ACC112 (cell line): ENCODE results near the gene RAB11A.
A peak's percentile ranks its signal among the peaks of the same experiment; 100 is the strongest.
"Not testable (repeated sequence)": the region's sequence is repeated elsewhere in the genome, so short reads cannot be mapped to it uniquely, and the experiment has no call there.

ENCODE experiments used
- H2AFZ ChIP-seq: fragments of 200-600 bp; sonication (generic); one replicate; pipeline ENCODE4 v1.6.0; 2017; ENCODE audit warnings: antibody characterized with exemption, low read length; ENCODE audit not compliant: unreplicated experiment
- H3K27ac ChIP-seq: fragments of 200-600 bp; sonication (generic); 2 replicates; pipeline ENCODE4 v1.5.1; 2014; ENCODE audit warnings: low read depth, mild to moderate bottlenecking, antibody characterized with exemption, low read length, moderate library complexity
- H3K27me3 ChIP-seq: fragments of 200-600 bp; sonication (generic); 2 replicates; pipeline ENCODE4 v1.6.1; 2014; ENCODE audit warnings: mild to moderate bottlenecking, antibody characterized with exemption, low read length, moderate library complexity, mixed read lengths; ENCODE audit not compliant: insufficient read depth
- H3K36me3 ChIP-seq: fragments of 200-600 bp; sonication (generic); 2 replicates; pipeline ENCODE4 v1.6.1; 2016; ENCODE audit warnings: mild to moderate bottlenecking, antibody characterized with exemption, low read length, moderate library complexity, mixed read lengths; ENCODE audit not compliant: insufficient read depth
- H3K4me1 ChIP-seq: fragments of 200-600 bp; sonication (generic); one replicate; pipeline ENCODE4 v1.6.1; 2016; ENCODE audit warnings: low read length, mixed read lengths; ENCODE audit not compliant: insufficient read depth, unreplicated experiment, control insufficient read depth
- H3K4me3 ChIP-seq: fragments of 200-600 bp; sonication (generic); 2 replicates; pipeline ENCODE4 v1.5.1; 2014; ENCODE audit warnings: mild to moderate bottlenecking, low read depth, low read length
- H3K79me2 ChIP-seq: fragments of 200-600 bp; sonication (generic); one replicate; pipeline ENCODE4 v1.6.0; 2016; ENCODE audit warnings: low read length; ENCODE audit not compliant: control insufficient read depth, unreplicated experiment, insufficient read depth

The RAB11A gene

GRCh38 chr15:65847989-65848388 is 21.3 kb upstream of the RAB11A start:
- peaks cover 4% of the 10 kb centered on the region for H3K4me1 ChIP-seq
- no peak overlapping the region for H2AFZ ChIP-seq
- no peaks in the 10 kb centered on the region for H3K36me3 ChIP-seq
- no peaks in the 10 kb centered on the region for H3K79me2 ChIP-seq
- no peak overlapping the region for H3K4me3 ChIP-seq
- no peaks in the 10 kb centered on the region for H3K27me3 ChIP-seq
- no peak overlapping the region for H3K27ac ChIP-seq

GRCh38 chr15:65851981-65852380 is 17.3 kb upstream of the RAB11A start:
- Histone ChIP-seq H2AFZ (no peak overlapping the region), H3K4me3 (no peak overlapping the region), H3K27me3 (no peaks in the 10 kb centered on the region)

GRCh38 chr15:65856821-65857455 is 12.4 kb upstream of the RAB11A start:
- Histone ChIP-seq H3K4me3 (no peak overlapping the region), H3K36me3 (no peaks in the 10 kb centered on the region), H2AFZ (no peak overlapping the region), H3K27me3 (no peaks in the 10 kb centered on the region), H3K4me1 (peaks cover 3% of the 10 kb centered on the region), H3K27ac (no peak overlapping the region), H3K79me2 (no peaks in the 10 kb centered on the region)

More at GRCh38 chr15:65851981-65852380, 17.3 kb upstream of the RAB11A start:
- no peak overlapping the region for H3K27ac ChIP-seq
- H3K4me1 ChIP-seq = peaks cover 4% of the 10 kb centered on the region
- H3K36me3 ChIP-seq = no peaks in the 10 kb centered on the region
- no peaks in the 10 kb centered on the region for H3K79me2 ChIP-seq

- no peak overlapping the region for H3K4me3 ChIP-seq
- H3K79me2 ChIP-seq = no peaks in the 10 kb centered on the region
- no peak overlapping the region for H3K27ac ChIP-seq
- H3K27me3 ChIP-seq = no peaks in the 10 kb centered on the region
- H3K36me3 ChIP-seq = no peaks in the 10 kb centered on the region
- H2AFZ ChIP-seq = no peak overlapping the region
- H3K4me1 ChIP-seq = no peaks in the 10 kb centered on the region
These were observed 11.4 kb upstream of the RAB11A start for GRCh38 chr15:65857718-65858402.

GRCh38 chr15:65862682-65863081 is 6.6 kb upstream of the RAB11A start:
- H3K36me3 ChIP-seq = no peaks in the 10 kb centered on the region
- H3K79me2 ChIP-seq = no peaks in the 10 kb centered on the region
- H3K4me3 ChIP-seq = no peak overlapping the region
- no peaks in the 10 kb centered on the region for H3K27me3 ChIP-seq
- no peak overlapping the region for H2AFZ ChIP-seq
- no peak overlapping the region for H3K27ac ChIP-seq
- no peaks in the 10 kb centered on the region for H3K4me1 ChIP-seq

- H2AFZ ChIP-seq = no peak overlapping the region
- no peak overlapping the region for H3K4me3 ChIP-seq
- H3K79me2 ChIP-seq = no peaks in the 10 kb centered on the region
- no peak overlapping the region for H3K27ac ChIP-seq
- no peaks in the 10 kb centered on the region for H3K27me3 ChIP-seq
- H3K36me3 ChIP-seq = no peaks in the 10 kb centered on the region
- H3K4me1 ChIP-seq = no peaks in the 10 kb centered on the region
These were observed 6.2 kb upstream of the RAB11A start for GRCh38 chr15:65863106-65863505.

GRCh38 chr15:65867244-65867643 is 2.0 kb upstream of the RAB11A start:
- Histone ChIP-seq H3K36me3 (no peaks in the 10 kb centered on the region), H3K79me2 (peaks cover 29% of the 10 kb centered on the region), H3K27me3 (no peaks in the 10 kb centered on the region), H2AFZ (no peak overlapping the region), H3K4me1 (peaks cover 3% of the 10 kb centered on the region), H3K4me3 (no peak overlapping the region), H3K27ac (no peak overlapping the region)

- H3K27me3 ChIP-seq, H3K4me3 ChIP-seq, H3K27ac ChIP-seq, H2AFZ ChIP-seq, H3K36me3 ChIP-seq: not testable (repeated sequence)
- Histone ChIP-seq H3K4me1 (peaks cover 10% of the 10 kb centered on the region), H3K79me2 (peaks cover 35% of the 10 kb centered on the region)
These were observed 1.4 kb upstream of the RAB11A start for GRCh38 chr15:65867933-65868332.

- Histone ChIP-seq H3K79me2 (peaks cover 43% of the 10 kb centered on the region), H3K36me3 (no peaks in the 10 kb centered on the region), H3K27me3 (no peaks in the 10 kb centered on the region), H3K4me3 (peak overlapping the region; percentile 100), H2AFZ (no peak overlapping the region), H3K27ac (peak overlapping the region; percentile 91), H3K4me1 (peaks cover 11% of the 10 kb centered on the region)
These were observed 655 bp upstream of the RAB11A start for GRCh38 chr15:65868546-65869125.

GRCh38 chr15:65869954-65870871 is 922 bp downstream of the RAB11A start:
- no peaks in the 10 kb centered on the region for H3K27me3 ChIP-seq
- peak overlapping the region; percentile 91 for H3K27ac ChIP-seq
- no peaks in the 10 kb centered on the region; the same call in 1 of the 2 replicates for H3K36me3 ChIP-seq
- H3K79me2 ChIP-seq = peaks cover 57% of the 10 kb centered on the region
- H3K4me3 ChIP-seq = peak overlapping the region; percentile 100
- peak overlapping the region; percentile 97 for H2AFZ ChIP-seq
- peaks cover 11% of the 10 kb centered on the region for H3K4me1 ChIP-seq
